Activated T-helper 9 cell treated with anti-CD3 and anti-CD28 coated beads, Interleukin-2, amount 50 U/mL, for 16 hours (primary cell): ENCODE results near the gene EYS.
"Not testable (repeated sequence)": the region's sequence is repeated elsewhere in the genome, so short reads cannot be mapped to it uniquely, and the experiment has no call there.

ENCODE experiments used
- DNase-seq: peaks from one replicate; pipeline ENCODE4 v3.0.0-alpha.2; 2020; ENCODE audit warnings: low read depth

The EYS gene

GRCh38 chr6:63947792-63948529 lies 1759.1 kb downstream of the EYS start:
- no peak for DNase-seq

- DNase-seq: no peak
These were observed 1761.0 kb downstream of the EYS start for GRCh38 chr6:63945987-63946386.

GRCh38 chr6:63943826-63944225 lies 1763.2 kb downstream of the EYS start:
- DNase-seq: no peak

- no peak for DNase-seq
These were observed 1765.1 kb downstream of the EYS start for GRCh38 chr6:63941747-63942470.

GRCh38 chr6:63940056-63940455 lies 1767.0 kb downstream of the EYS start:
- DNase-seq: no peak

- no peak for DNase-seq
These were observed 1770.6 kb downstream of the EYS start for GRCh38 chr6:63936399-63936798.

- no peak for DNase-seq
These were observed 1771.3 kb downstream of the EYS start for GRCh38 chr6:63935732-63936131.

GRCh38 chr6:63933948-63934347 lies 1773.1 kb downstream of the EYS start:
- not testable (repeated sequence) for DNase-seq

- DNase-seq: no peak
These were observed 1776.2 kb downstream of the EYS start for GRCh38 chr6:63930848-63931247.

GRCh38 chr6:63929111-63929510 lies 1777.9 kb downstream of the EYS start:
- no peak for DNase-seq

- DNase-seq: no peak
These were observed 1778.4 kb downstream of the EYS start for GRCh38 chr6:63928613-63929012.

GRCh38 chr6:63926950-63927927 lies 1779.8 kb downstream of the EYS start:
- no peak for DNase-seq

GRCh38 chr6:63926258-63926780 lies 1780.7 kb downstream of the EYS start:
- DNase-seq: no peak

GRCh38 chr6:63923139-63923739 lies 1783.8 kb downstream of the EYS start:
- DNase-seq: no peak

GRCh38 chr6:63919556-63920110 lies 1787.4 kb downstream of the EYS start:
- no peak for DNase-seq

GRCh38 chr6:63912887-63913286 lies 1794.1 kb downstream of the EYS start:
- no peak for DNase-seq

- DNase-seq: no peak
These were observed 1796.0 kb downstream of the EYS start for GRCh38 chr6:63910863-63911551.

GRCh38 chr6:63904650-63905248 lies 1802.3 kb downstream of the EYS start:
- DNase-seq: no peak

GRCh38 chr6:63899550-63899949 lies 1807.5 kb downstream of the EYS start:
- DNase-seq: no peak

GRCh38 chr6:63897952-63898351 lies 1809.1 kb downstream of the EYS start:
- DNase-seq: no peak
